PC-3 (cell line): ENCODE data around the gene CELA2B. TPM values are rescaled to one million over a fixed set of nuclear protein-coding genes. Genes with fewer than 3 reads are reported as not detected.
"Not testable (repeated sequence)": the region's sequence is repeated elsewhere in the genome, so short reads cannot be mapped to it uniquely, and the experiment has no call there.

ENCODE experiments used
- ATAC-seq: fragments of 200-7000 bp; cut with Tn5 transposase; 2 replicates; pipeline ENCODE4 v1.9.1; 2020; ENCODE audit warnings: mild to moderate bottlenecking, moderate library complexity
- BruUV-seq: library from RNA; stranded (reverse); fragments of 400-500 nt; replicated peaks from 2 replicates; lab custom pipeline; 2021; lab: Mats Ljungman, UMichigan
- CTCF ChIA-PET: fragments of 300-600 bp; sonication (Branson Sonifier 250); formaldehyde crosslinking; loops from one replicate; lab custom pipeline; 2022; ENCODE audit warnings: antibody characterized with exemption; lab: Charles Lee
- POLR2A ChIA-PET: fragments of 300-600 bp; sonication (Branson Sonifier 250); formaldehyde crosslinking; loops from one replicate; lab custom pipeline; 2022; ENCODE audit warnings: antibody characterized with exemption; ENCODE audit not compliant: unreplicated experiment; lab: Charles Lee
- DNase-seq: peaks from one replicate; pipeline ENCODE4 v3.0.0-alpha.2; 2015
- H2AFZ ChIP-seq: fragments of 300-600 bp; sonication (generic); 2 replicates; pipeline ENCODE4 v1.6.0; 2016; ENCODE audit warnings: antibody characterized with exemption, low read length
- H3F3A ChIP-seq: fragments of 300-600 bp; sonication (generic); one replicate; pipeline ENCODE4 v1.6.0; 2017; ENCODE audit warnings: antibody characterized with exemption, low read length, control low read depth, mild to moderate bottlenecking; ENCODE audit not compliant: unreplicated experiment
- H3K27ac ChIP-seq: fragments of 300-600 bp; sonication (generic); 2 replicates; pipeline ENCODE4 v1.5.1; 2016; ENCODE audit warnings: mild to moderate bottlenecking, low read length
- H3K27me3 ChIP-seq: fragments of 300-600 bp; sonication (generic); 2 replicates; pipeline ENCODE4 v1.6.1; 2016; ENCODE audit warnings: low read length, mixed read lengths
- H3K36me3 ChIP-seq: fragments of 300-600 bp; sonication (generic); 2 replicates; pipeline ENCODE4 v1.6.1; 2016; ENCODE audit warnings: low read depth, mixed run types, low read length, mixed read lengths
- H3K4me1 ChIP-seq: fragments of 300-600 bp; sonication (generic); 2 replicates; pipeline ENCODE4 v1.5.1; 2016; ENCODE audit warnings: low read length; ENCODE audit not compliant: insufficient read depth
- H3K4me2 ChIP-seq: fragments of 300-600 bp; sonication (generic); 2 replicates; pipeline ENCODE4 v1.6.0; 2016; ENCODE audit warnings: low read length
- H3K4me3 ChIP-seq: fragments of 300-600 bp; sonication (generic); 2 replicates; pipeline ENCODE4 v1.5.1; 2016; ENCODE audit warnings: mild to moderate bottlenecking, low read length, mixed read lengths
- H3K79me2 ChIP-seq: fragments of 300-600 bp; sonication (generic); 2 replicates; pipeline ENCODE4 v1.6.1; 2017; ENCODE audit warnings: low read length, mixed read lengths
- H3K9ac ChIP-seq: fragments of 300-600 bp; sonication (generic); 2 replicates; pipeline ENCODE4 v1.6.0; 2016; ENCODE audit warnings: mild to moderate bottlenecking, low read length
- H3K9me2 ChIP-seq: fragments of 300-600 bp; sonication (generic); replicated peaks from 2 replicates; pipeline ENCODE4 v1.6.1; 2016; ENCODE audit warnings: mixed run types, low read length, mixed read lengths
- H3K9me3 ChIP-seq: fragments of 300-600 bp; sonication (generic); 2 replicates; pipeline ENCODE4 v1.6.1; 2016; ENCODE audit warnings: low read length, mixed read lengths
- H4K20me1 ChIP-seq: fragments of 300-600 bp; sonication (generic); 2 replicates; pipeline ENCODE4 v1.6.1; 2016; ENCODE audit warnings: low read length, mixed read lengths
- EZH2 ChIP-seq: fragments of 300-600 bp; sonication (generic); IDR thresholded peaks from one replicate; pipeline ENCODE4 v1.6.1; 2017; ENCODE audit warnings: antibody characterized with exemption, mild to moderate bottlenecking, low read length; ENCODE audit not compliant: unreplicated experiment
- EZH2phosphoT487 ChIP-seq: fragments of 300-600 bp; sonication (generic); IDR thresholded peaks from 2 replicates; pipeline ENCODE4 v1.6.1; 2018; ENCODE audit warnings: mild to moderate bottlenecking, antibody characterized with exemption, low read length, borderline replicate concordance
- intact Hi-C: fragments of 100-400 bp; cut with micrococcal nuclease; formaldehyde crosslinking; loops from 2 replicates; pipeline ENCODE4 v1.9.0; 2023
- total RNA-seq: library from RNA; depleted of rRNA; stranded (reverse); fragments of >200 nt; gene quantifications from 2 replicates; pipeline ENCODE4 v1.2.3, GENCODE V29; 2014
- TF ChIP-seq, protein P1 (sequence below): fragments of 300-600 bp; sonication (generic); conservative IDR thresholded peaks from 2 replicates; pipeline ENCODE4 v1.5.1; 2017; ENCODE audit warnings: antibody characterized with exemption, low read depth, mild to moderate bottlenecking, low read length

The CELA2B gene
- total RNA-seq, 1 experiment from 2014 or later: not detected

DNA sequence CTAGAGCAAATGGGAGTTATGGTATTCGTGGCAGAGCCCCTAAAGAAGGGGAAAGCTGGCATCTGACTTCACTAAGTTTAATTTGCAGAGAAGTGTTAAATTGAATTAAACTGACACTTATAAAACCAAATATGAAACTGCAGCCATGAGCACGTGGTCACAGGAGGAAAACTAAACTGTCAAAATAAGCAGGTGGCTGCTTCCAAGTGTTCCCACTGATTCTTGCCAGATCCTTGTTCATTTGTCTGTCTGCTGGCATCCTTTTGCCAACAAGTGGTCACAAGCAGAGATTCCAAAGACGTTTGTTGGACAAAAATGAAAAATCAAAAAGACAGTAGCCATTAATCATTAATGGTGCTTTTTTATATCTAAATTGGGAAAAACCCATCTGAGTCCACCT, 6.5 kb upstream of the CELA2B start:
- ChIA-PET CTCF (no interaction called here), POLR2A (no interaction called here)
- Histone ChIP-seq H4K20me1 (no peaks in the 10 kb centered on the region), H3K9ac (no peak overlapping the region), H3K9me3 (no peaks in the 10 kb centered on the region), H3F3A (no peaks in the 10 kb centered on the region), H3K4me2 (no peak overlapping the region), H2AFZ (no peak overlapping the region), H3K79me2 (no peaks in the 10 kb centered on the region), H3K27ac (no peak overlapping the region), H3K27me3 (no peaks in the 10 kb centered on the region), H3K4me1 (no peaks in the 10 kb centered on the region), H3K9me2 (no peaks in the 10 kb centered on the region), H3K36me3 (no peaks in the 10 kb centered on the region), H3K4me3 (no peak overlapping the region)
- intact Hi-C loops: no loop called here
- ATAC-seq (no peak), DNase-seq (no peak)
- no TSS peak for BruUV-seq
- TF ChIP-seq EZH2 (no peak), EZH2phosphoT487 (no peak)
- TF ChIP-seq, protein P1, sequence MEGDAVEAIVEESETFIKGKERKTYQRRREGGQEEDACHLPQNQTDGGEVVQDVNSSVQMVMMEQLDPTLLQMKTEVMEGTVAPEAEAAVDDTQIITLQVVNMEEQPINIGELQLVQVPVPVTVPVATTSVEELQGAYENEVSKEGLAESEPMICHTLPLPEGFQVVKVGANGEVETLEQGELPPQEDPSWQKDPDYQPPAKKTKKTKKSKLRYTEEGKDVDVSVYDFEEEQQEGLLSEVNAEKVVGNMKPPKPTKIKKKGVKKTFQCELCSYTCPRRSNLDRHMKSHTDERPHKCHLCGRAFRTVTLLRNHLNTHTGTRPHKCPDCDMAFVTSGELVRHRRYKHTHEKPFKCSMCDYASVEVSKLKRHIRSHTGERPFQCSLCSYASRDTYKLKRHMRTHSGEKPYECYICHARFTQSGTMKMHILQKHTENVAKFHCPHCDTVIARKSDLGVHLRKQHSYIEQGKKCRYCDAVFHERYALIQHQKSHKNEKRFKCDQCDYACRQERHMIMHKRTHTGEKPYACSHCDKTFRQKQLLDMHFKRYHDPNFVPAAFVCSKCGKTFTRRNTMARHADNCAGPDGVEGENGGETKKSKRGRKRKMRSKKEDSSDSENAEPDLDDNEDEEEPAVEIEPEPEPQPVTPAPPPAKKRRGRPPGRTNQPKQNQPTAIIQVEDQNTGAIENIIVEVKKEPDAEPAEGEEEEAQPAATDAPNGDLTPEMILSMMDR: no peak

DNA sequence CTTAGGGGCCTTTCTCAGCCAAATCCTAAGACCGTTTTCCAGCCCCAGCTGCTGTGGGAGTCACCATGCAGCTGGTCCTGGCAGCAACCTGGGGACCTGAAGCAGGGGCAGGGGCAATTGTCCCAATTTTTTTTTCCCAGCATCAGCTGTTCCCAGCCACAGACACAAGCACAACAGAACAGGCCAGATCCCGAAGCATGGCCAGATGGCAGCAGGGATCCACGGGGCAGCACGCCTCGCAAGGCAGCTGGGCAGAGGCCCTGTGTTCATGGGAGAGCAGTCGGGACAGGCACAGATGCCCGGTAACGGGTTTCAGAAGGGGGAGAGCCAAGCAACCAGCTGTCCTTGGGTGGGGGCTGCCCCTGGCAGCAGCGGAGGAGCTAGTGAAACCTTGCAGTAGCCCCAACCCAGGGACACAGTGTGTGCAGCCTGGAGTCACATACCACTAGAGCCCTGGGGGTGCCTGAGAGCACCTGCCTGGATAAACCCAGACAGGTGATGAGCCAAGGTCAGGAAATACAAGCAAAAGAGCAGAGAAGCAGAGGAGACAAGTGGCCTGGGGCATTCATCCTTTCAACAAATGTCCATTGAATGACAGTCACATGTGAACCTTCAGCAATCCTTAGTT, 6.0 kb upstream of the CELA2B start:
- H4K20me1 ChIP-seq, H3K4me3 ChIP-seq, H3K27ac ChIP-seq, H3K9me2 ChIP-seq, CTCF ChIA-PET, BruUV-seq, POLR2A ChIA-PET, H3K9me3 ChIP-seq, H3K27me3 ChIP-seq, H3K9ac ChIP-seq, ATAC-seq, H3F3A ChIP-seq, H3K4me2 ChIP-seq, H2AFZ ChIP-seq, DNase-seq, H3K79me2 ChIP-seq, H3K36me3 ChIP-seq, intact Hi-C loops, H3K4me1 ChIP-seq: not testable (repeated sequence)

DNA sequence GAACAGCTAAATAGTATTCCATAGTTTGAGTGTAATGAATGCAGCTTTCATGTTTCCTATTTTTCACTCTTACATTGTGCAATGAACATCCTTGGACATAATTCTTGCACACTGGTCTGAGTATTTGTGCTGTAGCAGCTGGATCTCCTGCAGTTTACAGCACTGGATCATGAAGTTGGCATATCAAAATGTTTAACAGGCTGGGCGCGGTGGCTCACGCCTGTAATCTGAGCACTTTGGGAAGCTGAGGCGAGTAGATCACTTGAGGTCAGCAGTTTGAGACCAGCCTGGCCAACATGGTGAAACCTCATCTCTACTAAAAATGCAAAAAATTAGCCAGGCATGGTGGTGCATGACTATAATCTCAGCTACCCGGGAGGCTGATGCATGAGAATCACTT, 4.8 kb upstream of the CELA2B start:
- H3K36me3 ChIP-seq, H3K79me2 ChIP-seq, H3K27ac ChIP-seq, H3K9ac ChIP-seq, H3F3A ChIP-seq, H3K27me3 ChIP-seq, H3K4me1 ChIP-seq, H3K4me2 ChIP-seq, POLR2A ChIA-PET, DNase-seq, H3K9me2 ChIP-seq, H2AFZ ChIP-seq, H4K20me1 ChIP-seq, intact Hi-C loops, CTCF ChIA-PET, BruUV-seq, ATAC-seq, H3K4me3 ChIP-seq, H3K9me3 ChIP-seq: not testable (repeated sequence)

DNA sequence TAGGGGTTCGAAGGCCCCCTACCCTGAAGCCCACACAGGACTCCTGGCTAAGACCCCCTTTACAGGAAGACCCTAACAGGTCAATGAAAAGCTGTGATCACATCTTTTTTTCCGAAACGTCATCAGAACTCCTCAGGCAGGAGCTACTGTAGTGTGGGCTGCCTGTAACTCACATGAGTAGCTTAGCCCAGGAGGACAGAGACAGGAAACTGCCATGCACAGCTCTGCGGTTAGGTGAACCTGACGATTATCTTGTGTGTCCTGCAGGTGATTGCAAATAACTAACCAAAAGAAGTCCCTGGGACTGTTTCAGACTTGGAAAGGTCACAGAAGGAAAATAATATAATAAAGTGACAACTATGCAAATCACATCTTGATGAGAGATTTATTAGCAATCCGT, 4.2 kb upstream of the CELA2B start:
- intact Hi-C loops, POLR2A ChIA-PET, H3K27me3 ChIP-seq, H3K36me3 ChIP-seq, H3K27ac ChIP-seq, DNase-seq, H3K79me2 ChIP-seq, H3K9me2 ChIP-seq, CTCF ChIA-PET, BruUV-seq, ATAC-seq, H3K9me3 ChIP-seq, H3F3A ChIP-seq, H3K9ac ChIP-seq, H3K4me1 ChIP-seq, H3K4me2 ChIP-seq, H4K20me1 ChIP-seq, H3K4me3 ChIP-seq, H2AFZ ChIP-seq: not testable (repeated sequence)
